PFSK-1 (cell line): Measurements from ENCODE around the gene KIF9.

Experiments
- POLR2AphosphoS5 ChIP-seq: IDR thresholded peaks from 2 replicates; pipeline ENCODE4 v1.6.1; 2012; ENCODE audit warnings: low read depth, mild to moderate bottlenecking, control low read depth, low read length, moderate library complexity
- SIN3A ChIP-seq: IDR thresholded peaks from 2 replicates; pipeline ENCODE4 v1.6.1; 2012; ENCODE audit warnings: mild to moderate bottlenecking, low read length, moderate library complexity, borderline replicate concordance; ENCODE audit not compliant: insufficient read depth
- TF ChIP-seq, protein P1 (sequence below), 2 experiments: IDR thresholded peaks; 2 replicates each; pipeline versions ENCODE4 v1.6.1 to v1.8.0; 2011 to 2012; ENCODE audit warnings: low read depth in 2 of 2, low read length in 2 of 2, control low read depth in 1 of 2, inconsistent platforms in 1 of 2, mild to moderate bottlenecking in 1 of 2, moderate library complexity in 1 of 2; ENCODE audit not compliant: insufficient read depth in 1 of 2

DNA sequence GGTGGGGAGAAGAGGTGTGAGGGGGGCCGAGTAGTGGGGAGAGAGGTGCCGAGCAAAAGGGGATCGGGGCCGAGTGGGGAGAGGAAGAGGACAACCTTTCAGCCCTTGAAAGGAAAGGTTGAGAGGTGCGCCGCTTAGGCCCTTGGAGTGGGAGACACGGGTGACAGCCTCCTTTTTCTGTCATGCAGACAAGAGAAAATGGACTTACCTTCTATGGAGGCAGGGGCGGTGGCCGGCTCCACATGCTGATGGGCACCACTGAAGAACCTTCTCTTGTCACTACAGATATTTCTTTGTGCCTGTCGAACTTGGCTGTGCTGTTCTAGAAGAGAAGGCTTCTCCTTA lies 566 bp upstream of the KIF9 start:
- TF ChIP-seq POLR2AphosphoS5, result no peak
- TF ChIP-seq, protein P1, sequence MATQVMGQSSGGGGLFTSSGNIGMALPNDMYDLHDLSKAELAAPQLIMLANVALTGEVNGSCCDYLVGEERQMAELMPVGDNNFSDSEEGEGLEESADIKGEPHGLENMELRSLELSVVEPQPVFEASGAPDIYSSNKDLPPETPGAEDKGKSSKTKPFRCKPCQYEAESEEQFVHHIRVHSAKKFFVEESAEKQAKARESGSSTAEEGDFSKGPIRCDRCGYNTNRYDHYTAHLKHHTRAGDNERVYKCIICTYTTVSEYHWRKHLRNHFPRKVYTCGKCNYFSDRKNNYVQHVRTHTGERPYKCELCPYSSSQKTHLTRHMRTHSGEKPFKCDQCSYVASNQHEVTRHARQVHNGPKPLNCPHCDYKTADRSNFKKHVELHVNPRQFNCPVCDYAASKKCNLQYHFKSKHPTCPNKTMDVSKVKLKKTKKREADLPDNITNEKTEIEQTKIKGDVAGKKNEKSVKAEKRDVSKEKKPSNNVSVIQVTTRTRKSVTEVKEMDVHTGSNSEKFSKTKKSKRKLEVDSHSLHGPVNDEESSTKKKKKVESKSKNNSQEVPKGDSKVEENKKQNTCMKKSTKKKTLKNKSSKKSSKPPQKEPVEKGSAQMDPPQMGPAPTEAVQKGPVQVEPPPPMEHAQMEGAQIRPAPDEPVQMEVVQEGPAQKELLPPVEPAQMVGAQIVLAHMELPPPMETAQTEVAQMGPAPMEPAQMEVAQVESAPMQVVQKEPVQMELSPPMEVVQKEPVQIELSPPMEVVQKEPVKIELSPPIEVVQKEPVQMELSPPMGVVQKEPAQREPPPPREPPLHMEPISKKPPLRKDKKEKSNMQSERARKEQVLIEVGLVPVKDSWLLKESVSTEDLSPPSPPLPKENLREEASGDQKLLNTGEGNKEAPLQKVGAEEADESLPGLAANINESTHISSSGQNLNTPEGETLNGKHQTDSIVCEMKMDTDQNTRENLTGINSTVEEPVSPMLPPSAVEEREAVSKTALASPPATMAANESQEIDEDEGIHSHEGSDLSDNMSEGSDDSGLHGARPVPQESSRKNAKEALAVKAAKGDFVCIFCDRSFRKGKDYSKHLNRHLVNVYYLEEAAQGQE (IDR thresholded peaks at IDR 0.05; ENCODE audit: insufficient read depth in 1 of 2, low read depth in 2 of 2, low read length in 2 of 2), result no peak
- TF ChIP-seq SIN3A, result no peak
